Measurements from ENCODE around the gene CCDC61.

GRCh38 chr19:45947926-45948325, 47.3 kb upstream of the CCDC61 start:
- TF ChIP-seq USF2 (IDR thresholded peaks at IDR 0.05; ENCODE audit: low read length) (no peak), ZNF274 (IDR thresholded peaks at IDR 0.05; ENCODE audit: borderline replicate concordance, extremely low read depth, low read length) (no peak), CTCF (IDR thresholded peaks at IDR 0.05; ENCODE audit: control extremely low read depth in 1 of 3, insufficient read depth in 1 of 3, low read depth in 1 of 3, low read length in 3 of 3) (no peak), MAFK (IDR thresholded peaks at IDR 0.05; ENCODE audit: low read depth, low read length) (no peak), CHD7 (IDR thresholded peaks at IDR 0.05; ENCODE audit: insufficient replicate concordance, low read length) (no peak), EZH2 (IDR thresholded peaks at IDR 0.05; ENCODE audit: low read depth, low read length, severe bottlenecking) (no peak)

Data from H1 (cell line).